ENCODE measurements around the gene MAP6.
"Not testable (repeated sequence)": the region's sequence is repeated elsewhere in the genome, so short reads cannot be mapped to it uniquely, and the experiment has no call there.

Gene MAP6

DNA sequence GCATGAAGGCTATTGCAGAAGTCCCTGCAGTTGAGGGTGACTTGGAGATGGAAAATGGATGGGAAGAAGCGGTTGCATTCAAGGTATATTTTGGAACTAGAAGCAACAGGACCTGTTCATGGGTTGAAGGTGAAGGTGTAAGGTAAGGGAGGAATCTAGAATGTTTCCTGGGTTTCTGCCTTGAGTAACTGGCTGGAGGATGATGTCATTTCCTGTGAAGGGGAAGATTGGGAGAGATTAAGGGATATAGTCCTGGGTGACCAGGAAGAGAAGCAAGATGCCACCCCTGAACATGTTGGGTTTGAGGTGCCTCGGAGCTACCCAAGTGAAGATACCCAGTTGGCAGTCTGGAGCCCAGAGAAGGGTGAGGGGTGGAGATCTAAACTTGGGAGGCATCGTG lies 36.7 kb upstream of the MAP6 start:
- DNase-seq (ENCODE audit: extremely low read depth, low read depth): no peak
- TF ChIP-seq, protein P1, sequence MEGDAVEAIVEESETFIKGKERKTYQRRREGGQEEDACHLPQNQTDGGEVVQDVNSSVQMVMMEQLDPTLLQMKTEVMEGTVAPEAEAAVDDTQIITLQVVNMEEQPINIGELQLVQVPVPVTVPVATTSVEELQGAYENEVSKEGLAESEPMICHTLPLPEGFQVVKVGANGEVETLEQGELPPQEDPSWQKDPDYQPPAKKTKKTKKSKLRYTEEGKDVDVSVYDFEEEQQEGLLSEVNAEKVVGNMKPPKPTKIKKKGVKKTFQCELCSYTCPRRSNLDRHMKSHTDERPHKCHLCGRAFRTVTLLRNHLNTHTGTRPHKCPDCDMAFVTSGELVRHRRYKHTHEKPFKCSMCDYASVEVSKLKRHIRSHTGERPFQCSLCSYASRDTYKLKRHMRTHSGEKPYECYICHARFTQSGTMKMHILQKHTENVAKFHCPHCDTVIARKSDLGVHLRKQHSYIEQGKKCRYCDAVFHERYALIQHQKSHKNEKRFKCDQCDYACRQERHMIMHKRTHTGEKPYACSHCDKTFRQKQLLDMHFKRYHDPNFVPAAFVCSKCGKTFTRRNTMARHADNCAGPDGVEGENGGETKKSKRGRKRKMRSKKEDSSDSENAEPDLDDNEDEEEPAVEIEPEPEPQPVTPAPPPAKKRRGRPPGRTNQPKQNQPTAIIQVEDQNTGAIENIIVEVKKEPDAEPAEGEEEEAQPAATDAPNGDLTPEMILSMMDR (IDR thresholded peaks at IDR 0.05; ENCODE audit: low read depth, low read length, missing control alignments): no peak
- no peak overlapping the region for H3K4me3 ChIP-seq (replicated peaks; ENCODE audit: low read depth, low read length)

DNA sequence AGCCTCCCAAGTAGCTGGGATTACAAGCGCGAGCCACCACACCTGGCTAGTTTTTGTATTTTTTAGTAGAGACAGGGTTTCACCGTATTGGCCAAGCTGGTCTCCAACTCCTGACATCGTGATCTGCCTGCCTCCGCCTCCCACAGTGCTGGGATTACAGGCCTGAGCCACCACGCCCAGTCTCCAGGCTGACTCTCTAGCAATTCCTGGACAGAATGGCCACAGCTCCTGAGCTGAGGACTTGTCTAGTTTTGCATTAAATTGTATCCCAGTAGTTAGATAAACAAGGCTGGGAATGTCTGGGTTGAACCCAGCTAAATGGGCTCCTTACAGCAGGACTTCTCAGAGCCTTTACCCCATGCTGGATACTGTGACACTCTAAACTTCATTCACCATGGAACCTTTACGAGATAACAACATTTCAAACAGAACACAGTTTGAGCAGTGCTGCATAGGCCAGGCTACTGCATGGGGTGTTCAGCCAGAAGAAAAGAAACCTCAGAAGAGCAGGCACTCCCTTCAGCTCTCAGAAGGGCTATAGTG lies 34.9 kb upstream of the MAP6 start:
- H3K4me3 ChIP-seq (replicated peaks; ENCODE audit: low read depth, low read length): no peak overlapping the region
- TF ChIP-seq, protein P1 (IDR thresholded peaks at IDR 0.05; ENCODE audit: low read depth, low read length, missing control alignments): no peak
- DNase-seq (ENCODE audit: extremely low read depth, low read depth): no peak

DNA sequence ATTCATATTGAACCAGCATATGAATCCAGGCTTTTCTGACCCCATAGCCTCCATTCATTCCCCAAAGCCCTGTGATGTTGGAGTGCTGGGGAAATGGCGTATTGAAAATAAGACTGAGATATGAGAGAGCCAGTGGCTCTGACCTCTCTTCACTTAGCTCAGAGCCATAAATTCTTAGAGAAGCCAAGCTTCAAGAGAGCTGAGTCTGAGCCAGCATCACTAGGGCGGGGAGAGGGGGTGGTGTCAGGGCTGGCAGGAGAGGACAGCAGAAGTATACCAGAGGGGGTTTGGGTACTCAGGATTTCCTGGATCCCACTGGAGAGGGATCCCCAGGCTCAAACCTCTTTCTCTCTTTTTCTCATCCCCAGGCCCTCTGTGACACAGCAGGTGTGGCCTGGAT lies 32.1 kb upstream of the MAP6 start:
- H3K4me3 ChIP-seq (replicated peaks; ENCODE audit: low read depth, low read length): no peak overlapping the region

DNA sequence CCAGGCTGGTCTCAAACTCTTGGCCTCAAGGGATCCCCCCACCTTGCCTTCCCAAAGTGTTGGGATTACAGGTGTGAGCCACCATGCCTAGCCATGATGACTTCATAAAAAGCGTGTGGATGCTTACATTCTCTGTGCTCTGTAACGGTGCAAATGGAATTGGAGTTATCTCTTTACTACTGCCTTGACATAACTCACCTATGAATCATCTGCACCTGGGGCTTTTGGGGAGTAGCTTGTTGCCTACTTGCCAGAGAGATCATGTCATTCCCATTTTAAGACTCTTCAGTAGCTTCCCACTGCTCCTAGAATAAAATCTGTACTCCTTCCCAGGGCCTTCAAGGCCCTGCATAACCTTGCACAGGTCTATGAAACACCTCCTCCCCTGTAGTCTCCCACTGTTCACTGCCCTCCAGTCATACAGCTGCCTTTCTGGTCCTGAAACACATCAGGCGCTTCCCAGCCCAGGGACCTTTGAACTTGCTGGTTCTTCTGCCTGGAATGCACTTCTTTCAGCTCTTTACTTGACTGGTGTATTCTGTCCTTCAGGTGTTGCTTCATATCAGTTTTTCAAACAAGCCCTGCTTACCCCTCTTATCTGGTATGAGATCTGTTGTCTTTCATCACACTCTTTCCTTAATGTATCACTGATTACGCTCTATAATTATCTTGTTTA lies 29.2 kb upstream of the MAP6 start:
- TF ChIP-seq, protein P1 (IDR thresholded peaks at IDR 0.05; ENCODE audit: low read depth, low read length, missing control alignments): no peak
- H3K4me3 ChIP-seq (replicated peaks; ENCODE audit: low read depth, low read length): no peak overlapping the region
- DNase-seq (ENCODE audit: extremely low read depth, low read depth): no peak

More for the DNA sequence above, 32.1 kb upstream of the MAP6 start:
- TF ChIP-seq, protein P1 (IDR thresholded peaks at IDR 0.05; ENCODE audit: low read depth, low read length, missing control alignments): no peak
- DNase-seq (ENCODE audit: extremely low read depth, low read depth): no peak

DNA sequence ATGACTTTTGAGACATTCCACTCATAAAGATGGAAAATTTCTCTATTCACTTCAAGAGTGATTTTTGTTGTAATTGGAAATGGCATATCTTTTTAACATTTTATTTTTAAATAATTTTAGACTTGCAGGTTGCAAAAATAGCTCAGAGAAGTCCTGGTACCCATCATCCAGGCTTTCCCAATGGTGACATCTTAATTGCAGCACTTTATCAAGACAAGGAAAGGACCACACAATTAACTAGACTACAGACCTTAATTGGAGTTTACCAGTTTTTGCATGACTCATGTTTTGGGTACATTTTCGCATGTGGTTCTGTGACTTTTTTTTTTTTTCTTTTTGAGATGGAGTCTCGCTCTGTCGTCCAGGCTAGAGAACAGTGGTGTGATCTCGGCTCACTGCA lies 23.0 kb upstream of the MAP6 start:
- DNase-seq (ENCODE audit: extremely low read depth, low read depth): no peak
- no peak overlapping the region for H3K4me3 ChIP-seq (replicated peaks; ENCODE audit: low read depth, low read length)
- TF ChIP-seq, protein P1 (IDR thresholded peaks at IDR 0.05; ENCODE audit: low read depth, low read length, missing control alignments): no peak

DNA sequence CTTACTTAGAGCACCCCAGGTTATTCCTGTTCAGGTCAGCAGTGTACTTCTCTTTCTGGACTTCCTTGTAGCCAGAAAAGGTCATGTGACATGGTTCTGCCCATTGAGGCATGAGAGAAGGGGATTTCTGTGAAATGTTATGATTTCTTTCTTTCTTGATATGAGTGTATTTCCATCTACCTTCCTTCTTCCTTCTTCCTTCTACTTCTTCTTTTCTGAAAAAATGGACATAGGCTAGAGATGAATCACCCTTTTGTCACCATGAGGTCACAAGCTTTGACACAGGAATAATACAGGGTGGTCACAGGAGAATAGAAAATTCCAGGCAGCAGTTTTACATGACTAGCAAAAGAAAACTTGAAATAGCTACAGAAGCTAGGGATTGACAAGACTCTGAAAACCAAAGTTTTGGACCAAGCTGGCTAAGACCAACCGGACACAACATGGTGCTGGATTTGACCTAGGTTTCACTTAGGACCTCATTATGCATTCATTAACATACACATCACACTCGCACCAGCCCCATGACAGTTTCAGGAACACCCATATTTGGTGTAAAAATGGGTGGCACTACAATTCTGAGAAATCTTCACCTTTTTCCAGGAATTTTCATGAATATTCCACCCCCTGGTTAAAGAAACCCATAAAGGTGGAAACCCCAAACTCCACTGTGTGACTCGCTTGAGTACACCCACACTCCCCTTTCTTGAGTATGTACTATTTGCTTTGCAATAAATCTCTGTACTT lies 21.2 kb upstream of the MAP6 start:
- no peak overlapping the region for H3K4me3 ChIP-seq (replicated peaks; ENCODE audit: low read depth, low read length)
- TF ChIP-seq, protein P1 (IDR thresholded peaks at IDR 0.05; ENCODE audit: low read depth, low read length, missing control alignments): no peak
- no peak for DNase-seq (ENCODE audit: extremely low read depth, low read depth)

DNA sequence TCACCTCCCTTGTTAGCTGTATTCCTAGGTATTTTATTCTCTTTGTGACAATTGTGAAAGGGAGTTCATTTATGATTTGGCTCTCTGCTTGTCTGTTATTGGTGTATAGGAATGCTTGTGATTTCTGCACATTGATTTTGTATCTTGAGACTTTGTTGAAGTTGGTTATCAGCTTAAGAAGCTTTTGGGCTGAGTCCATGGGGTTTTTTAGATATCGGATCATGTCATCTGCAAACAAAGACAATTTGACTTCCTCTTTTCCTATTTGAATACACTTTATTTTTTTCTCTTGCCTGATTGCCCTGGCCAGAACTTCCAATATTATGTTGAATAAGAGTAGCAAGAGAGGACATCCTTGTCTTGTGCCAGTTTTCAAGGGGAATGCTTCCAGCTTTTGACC lies 15.0 kb upstream of the MAP6 start:
- not testable (repeated sequence) for H3K4me3 ChIP-seq (replicated peaks; ENCODE audit: low read depth, low read length); DNase-seq (ENCODE audit: extremely low read depth, low read depth)
